Measurements from ENCODE around the gene GTF2A2. TPM values are rescaled to one million over a fixed set of nuclear protein-coding genes. Genes with fewer than 3 reads are reported as not detected.

GTF2A2 gene
- total and polyA plus RNA-seq, 10 of the 15 experiments (the other 5 are each of a cell fraction or from before 2014, with no cell fraction given): 89.2 to 565 (median 137) TPM

DNA sequence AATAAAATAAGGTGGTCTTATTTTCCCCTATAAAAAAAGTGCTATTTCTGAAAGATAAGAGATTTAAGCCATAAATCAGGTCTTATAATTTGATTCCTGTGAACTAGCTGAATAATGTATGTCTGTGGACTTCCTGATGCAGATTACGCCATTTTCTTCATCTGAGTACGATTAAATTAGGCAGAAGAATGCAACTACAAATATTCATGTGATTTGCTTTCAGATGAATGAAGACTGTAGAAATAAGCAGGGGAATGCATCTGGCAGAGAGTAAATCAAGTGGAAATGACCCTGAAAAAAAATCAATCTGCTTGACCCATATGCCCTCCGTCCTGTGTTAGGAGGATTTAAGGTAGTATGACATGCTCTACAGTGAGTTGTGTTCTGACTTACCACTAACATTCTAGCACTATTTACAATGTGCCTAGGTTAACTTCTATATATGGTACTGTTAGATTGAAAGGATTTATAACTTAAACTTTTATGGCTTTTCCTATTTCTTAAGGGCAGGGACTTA is 17.1 kb upstream of the GTF2A2 start:
- 97% methylated on average over 3 of the region's 3 CpGs for WGBS (ENCODE audit: insufficient coverage, insufficient replicate concordance, low lambda C conversion rate, missing lambda C conversion rate)
- RAD21 ChIA-PET (ENCODE audit: unreplicated experiment): no interaction called here
- BruUV-seq (replicated peaks): no TSS peak
- no peak overlapping the region for H3K27ac ChIP-seq (ENCODE audit: control insufficient read depth, insufficient read depth)
- CTCF ChIA-PET: interaction anchor here (0.8 kb wide), 1 partner anchor 20 kb away, joined by 3 read pairs; no protein-coding TSS in a partner anchor
- ATAC-seq (no peak), FAIRE-seq (no peak), DNase-seq (ENCODE audit: low read depth, low spot score) (no peak)
- H3K4me3 ChIP-seq: no peak overlapping the region
- peaks cover 9 to 27% of the 10 kb centered on the region in 2 experiments for H3K36me3 ChIP-seq (ENCODE audit: control insufficient read depth in 2 of 2, insufficient read depth in 2 of 2, low read length in 1 of 2)
- H3K4me2 ChIP-seq (ENCODE audit: control insufficient read depth, insufficient read depth): no peak overlapping the region
- no peaks in the 10 kb centered on the region for H3K9me3 ChIP-seq (replicated peaks; ENCODE audit: control insufficient read depth, insufficient read depth, low read length)
- no peaks in the 10 kb centered on the region for H3K4me1 ChIP-seq (ENCODE audit: control insufficient read depth, insufficient read depth, low read length)
- no peak overlapping the region for H2AFZ ChIP-seq (ENCODE audit: control insufficient read depth, low read depth, low read length)
- H4K20me1 ChIP-seq (ENCODE audit: control insufficient read depth, insufficient read depth): no peaks in the 10 kb centered on the region
- intact Hi-C loops (cut with micrococcal nuclease; ENCODE audit: unreplicated experiment) (no loop called here), in situ Hi-C loops (cut with MboI) (no loop called here)
- POLR2A ChIA-PET: no interaction called here
- TF ChIP-seq HDAC2 (IDR thresholded peaks at IDR 0.05) (no peak), WRNIP1 (IDR thresholded peaks at IDR 0.05; ENCODE audit: borderline replicate concordance, low read depth, low read length) (no peak), CHD4 (IDR thresholded peaks at IDR 0.05) (no peak), CBX5 (IDR thresholded peaks at IDR 0.05; ENCODE audit: low read depth) (no peak), TCF12 (IDR thresholded peaks at IDR 0.05; ENCODE audit: low read depth, low read length) (no peak), DPF2 (IDR thresholded peaks at IDR 0.05) (no peak), SIX5 (IDR thresholded peaks at IDR 0.05; ENCODE audit: low read depth, low read length, severe bottlenecking) (no peak), BMI1 (IDR thresholded peaks at IDR 0.05; ENCODE audit: borderline replicate concordance) (no peak), SUPT20H (IDR thresholded peaks at IDR 0.05; ENCODE audit: borderline replicate concordance, control insufficient read depth, low read depth, low read length) (no peak), MEF2A (IDR thresholded peaks at IDR 0.05; ENCODE audit: insufficient read depth, low read depth, low read length) (no peak), GATAD2B (conservative IDR thresholded peaks at IDR 0.05; ENCODE audit: low read depth) (no peak), SREBF2 (IDR thresholded peaks at IDR 0.05; ENCODE audit: low read length) (no peak), TARDBP (IDR thresholded peaks at IDR 0.05; ENCODE audit: borderline replicate concordance) (no peak), PML (IDR thresholded peaks at IDR 0.05; ENCODE audit: low read length) (no peak), RB1 (IDR thresholded peaks at IDR 0.05; ENCODE audit: borderline replicate concordance) (no peak), CHD2 (IDR thresholded peaks at IDR 0.05; ENCODE audit: borderline replicate concordance, low read depth, low read length) (no peak), ZNF274 (IDR thresholded peaks at IDR 0.05; ENCODE audit: insufficient read depth, insufficient read length) (no peak), RELA (IDR thresholded peaks at IDR 0.05; ENCODE audit: borderline replicate concordance, partially characterized antibody) (no peak)
- TF ChIP-seq, protein P1, sequence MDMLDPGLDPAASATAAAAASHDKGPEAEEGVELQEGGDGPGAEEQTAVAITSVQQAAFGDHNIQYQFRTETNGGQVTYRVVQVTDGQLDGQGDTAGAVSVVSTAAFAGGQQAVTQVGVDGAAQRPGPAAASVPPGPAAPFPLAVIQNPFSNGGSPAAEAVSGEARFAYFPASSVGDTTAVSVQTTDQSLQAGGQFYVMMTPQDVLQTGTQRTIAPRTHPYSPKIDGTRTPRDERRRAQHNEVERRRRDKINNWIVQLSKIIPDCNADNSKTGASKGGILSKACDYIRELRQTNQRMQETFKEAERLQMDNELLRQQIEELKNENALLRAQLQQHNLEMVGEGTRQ (IDR thresholded peaks at IDR 0.05; ENCODE audit: borderline replicate concordance, low read depth, low read length): no peak
- no peaks in the 10 kb centered on the region for H3K79me2 ChIP-seq (ENCODE audit: control insufficient read depth, insufficient read depth, low read length)
- H3K9ac ChIP-seq (ENCODE audit: control insufficient read depth, insufficient read depth, low read length): no peak overlapping the region
- SMC1A ChIA-PET (ENCODE audit: uncharacterized antibody, unreplicated experiment): no interaction called here
- no peaks in the 10 kb centered on the region for H3K27me3 ChIP-seq (replicated peaks in 1 of 2; ENCODE audit: control insufficient read depth in 2 of 2, insufficient read depth in 2 of 2, low read length in 1 of 2)
